GM19468 (cell line): ENCODE data around the gene CDYL.

Experiments used
- ATAC-seq: cut with Tn5 transposase; IDR thresholded peaks from one replicate; pipeline ENCODE4 v1.9.1; 2021; ENCODE audit warnings: mild to moderate bottlenecking, moderate library complexity, moderate number of reproducible peaks; ENCODE audit not compliant: unreplicated experiment; ENCODE audit errors: extremely low read depth

Gene CDYL

GRCh38 chr6:4902363-4902762 lies 126.2 kb downstream of the CDYL start:
- ATAC-seq: no peak

- ATAC-seq: no peak
These were observed 126.9 kb downstream of the CDYL start for GRCh38 chr6:4903121-4903520.

- no peak for ATAC-seq
These were observed 127.7 kb downstream of the CDYL start for GRCh38 chr6:4903751-4904370.

- ATAC-seq: no peak
These were observed 128.3 kb downstream of the CDYL start for GRCh38 chr6:4904461-4905025.

- no peak for ATAC-seq
These were observed 129.6 kb downstream of the CDYL start for GRCh38 chr6:4905826-4906225.

GRCh38 chr6:4906293-4907276 lies 130.4 kb downstream of the CDYL start:
- ATAC-seq: peak; percentile 43

GRCh38 chr6:4907602-4908001 lies 131.4 kb downstream of the CDYL start:
- no peak for ATAC-seq

GRCh38 chr6:4908062-4908461 lies 131.9 kb downstream of the CDYL start:
- no peak for ATAC-seq

- no peak for ATAC-seq
These were observed 133.0 kb downstream of the CDYL start for GRCh38 chr6:4909063-4909706.

- no peak for ATAC-seq
These were observed 134.0 kb downstream of the CDYL start for GRCh38 chr6:4910037-4910760.

- no peak for ATAC-seq
These were observed 136.4 kb downstream of the CDYL start for GRCh38 chr6:4912559-4912958.

- ATAC-seq: no peak
These were observed 137.7 kb downstream of the CDYL start for GRCh38 chr6:4913705-4914419.

GRCh38 chr6:4914420-4915159 lies 138.4 kb downstream of the CDYL start:
- no peak for ATAC-seq

GRCh38 chr6:4916954-4917561 lies 140.9 kb downstream of the CDYL start:
- no peak for ATAC-seq

GRCh38 chr6:4920914-4921410 lies 144.8 kb downstream of the CDYL start:
- no peak for ATAC-seq

- no peak for ATAC-seq
These were observed 146.4 kb downstream of the CDYL start for GRCh38 chr6:4922488-4923037.

- no peak for ATAC-seq
These were observed 146.9 kb downstream of the CDYL start for GRCh38 chr6:4923081-4923480.
